Hypothalamus (tissue), 51 donors: Measurements from ENCODE around the gene GPR137B.

Experiments used
- DNase-seq, 51 donors: peaks; one replicate each; lab custom pipeline; 2025; lab: John Stamatoyannopoulos, UW

GPR137B gene, protein sequence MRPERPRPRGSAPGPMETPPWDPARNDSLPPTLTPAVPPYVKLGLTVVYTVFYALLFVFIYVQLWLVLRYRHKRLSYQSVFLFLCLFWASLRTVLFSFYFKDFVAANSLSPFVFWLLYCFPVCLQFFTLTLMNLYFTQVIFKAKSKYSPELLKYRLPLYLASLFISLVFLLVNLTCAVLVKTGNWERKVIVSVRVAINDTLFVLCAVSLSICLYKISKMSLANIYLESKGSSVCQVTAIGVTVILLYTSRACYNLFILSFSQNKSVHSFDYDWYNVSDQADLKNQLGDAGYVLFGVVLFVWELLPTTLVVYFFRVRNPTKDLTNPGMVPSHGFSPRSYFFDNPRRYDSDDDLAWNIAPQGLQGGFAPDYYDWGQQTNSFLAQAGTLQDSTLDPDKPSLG

DNA sequence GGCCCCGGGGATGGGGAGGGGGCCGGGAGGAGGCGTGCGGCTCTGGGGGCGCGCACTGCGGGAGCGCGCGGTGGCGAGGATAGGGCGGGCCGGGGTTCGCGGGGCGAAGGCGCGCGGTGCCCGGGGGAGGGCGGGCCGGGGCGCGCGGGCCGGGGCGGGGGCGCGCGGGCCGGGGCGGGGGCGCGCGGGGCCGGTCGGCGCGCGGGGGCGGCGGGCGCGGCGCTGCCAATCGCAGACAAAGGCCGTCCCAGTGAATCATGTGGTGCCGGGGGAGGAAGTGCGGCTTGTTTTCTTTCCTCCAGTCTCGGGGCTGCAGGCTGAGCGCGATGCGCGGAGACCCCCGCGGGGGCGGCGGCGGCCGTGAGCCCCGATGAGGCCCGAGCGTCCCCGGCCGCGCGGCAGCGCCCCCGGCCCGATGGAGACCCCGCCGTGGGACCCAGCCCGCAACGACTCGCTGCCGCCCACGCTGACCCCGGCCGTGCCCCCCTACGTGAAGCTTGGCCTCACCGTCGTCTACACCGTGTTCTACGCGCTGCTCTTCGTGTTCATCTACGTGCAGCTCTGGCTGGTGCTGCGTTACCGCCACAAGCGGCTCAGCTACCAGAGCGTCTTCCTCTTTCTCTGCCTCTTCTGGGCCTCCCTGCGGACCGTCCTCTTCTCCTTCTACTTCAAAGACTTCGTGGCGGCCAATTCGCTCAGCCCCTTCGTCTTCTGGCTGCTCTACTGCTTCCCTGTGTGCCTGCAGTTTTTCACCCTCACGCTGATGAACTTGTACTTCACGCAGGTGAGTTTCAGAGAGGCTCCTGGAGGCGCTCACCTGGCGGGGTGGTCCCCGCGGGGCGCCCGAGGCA lies at the start of gene GPR137B:
TSS of gene GPR137B (plus strand) at position 287 of the 851 bp plus-strand sequence. CDS start at position 371, 84 bp downstream.
- DNase-seq, result peak in 42 of 51 donors; percentile 29 to 87 (median 64)

DNA sequence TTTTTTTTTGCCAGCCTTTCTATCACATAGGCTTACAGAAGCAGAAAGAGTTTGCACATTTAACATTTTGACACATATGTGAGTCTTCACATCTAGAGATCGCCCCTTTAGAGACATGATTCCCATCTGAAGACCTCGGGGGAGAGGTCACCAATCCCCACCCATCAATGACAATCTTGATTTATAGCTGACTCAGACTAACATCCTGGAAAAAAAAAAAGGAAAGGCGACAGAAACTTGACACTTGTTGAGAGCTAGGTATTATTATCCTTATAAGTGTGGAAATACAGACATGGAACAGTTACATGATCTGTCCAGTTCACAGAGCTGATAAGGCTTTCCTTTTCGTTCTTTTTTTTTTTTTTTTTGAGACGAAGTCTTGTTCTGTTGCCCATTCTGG lies 49.4 kb upstream of the GPR137B start:
- no peak for DNase-seq

DNA sequence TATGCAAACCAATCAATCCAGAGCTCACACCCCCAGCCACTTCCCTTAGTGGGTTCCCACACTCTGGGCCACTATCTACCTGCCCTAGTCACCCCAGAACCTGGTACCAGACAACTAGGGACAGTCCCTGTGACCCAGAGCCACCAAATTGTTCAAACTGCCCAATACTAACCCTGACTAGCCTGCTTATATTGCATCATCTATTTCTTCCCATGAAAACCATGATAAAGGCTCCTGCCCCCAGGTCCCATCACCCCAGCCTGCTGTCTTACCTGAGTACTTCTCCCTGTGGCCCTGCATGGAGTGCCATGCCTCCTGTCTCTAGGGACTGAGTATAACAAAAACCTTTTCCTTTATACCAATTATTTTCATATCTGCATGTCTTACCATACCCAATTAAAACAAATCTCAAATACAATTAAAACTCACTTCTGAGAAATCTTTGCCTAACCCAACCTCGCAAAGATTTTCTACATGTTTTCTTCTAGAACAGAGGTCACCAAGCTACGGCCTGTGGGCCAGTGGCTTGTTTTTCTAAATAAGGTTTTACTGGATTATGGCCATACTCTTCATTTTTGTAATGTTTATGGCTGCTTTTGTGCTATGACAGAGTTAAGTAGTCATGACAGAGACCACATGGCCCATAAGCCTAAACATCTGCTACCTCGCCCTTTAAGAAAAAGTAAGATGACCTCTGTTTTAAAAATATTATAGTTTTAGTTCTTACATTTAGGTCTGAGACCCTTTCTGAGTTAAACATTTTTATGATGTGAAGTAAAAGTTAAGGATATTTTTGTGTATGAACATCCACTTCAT lies 46.4 kb upstream of the GPR137B start:
- no peak for DNase-seq

DNA sequence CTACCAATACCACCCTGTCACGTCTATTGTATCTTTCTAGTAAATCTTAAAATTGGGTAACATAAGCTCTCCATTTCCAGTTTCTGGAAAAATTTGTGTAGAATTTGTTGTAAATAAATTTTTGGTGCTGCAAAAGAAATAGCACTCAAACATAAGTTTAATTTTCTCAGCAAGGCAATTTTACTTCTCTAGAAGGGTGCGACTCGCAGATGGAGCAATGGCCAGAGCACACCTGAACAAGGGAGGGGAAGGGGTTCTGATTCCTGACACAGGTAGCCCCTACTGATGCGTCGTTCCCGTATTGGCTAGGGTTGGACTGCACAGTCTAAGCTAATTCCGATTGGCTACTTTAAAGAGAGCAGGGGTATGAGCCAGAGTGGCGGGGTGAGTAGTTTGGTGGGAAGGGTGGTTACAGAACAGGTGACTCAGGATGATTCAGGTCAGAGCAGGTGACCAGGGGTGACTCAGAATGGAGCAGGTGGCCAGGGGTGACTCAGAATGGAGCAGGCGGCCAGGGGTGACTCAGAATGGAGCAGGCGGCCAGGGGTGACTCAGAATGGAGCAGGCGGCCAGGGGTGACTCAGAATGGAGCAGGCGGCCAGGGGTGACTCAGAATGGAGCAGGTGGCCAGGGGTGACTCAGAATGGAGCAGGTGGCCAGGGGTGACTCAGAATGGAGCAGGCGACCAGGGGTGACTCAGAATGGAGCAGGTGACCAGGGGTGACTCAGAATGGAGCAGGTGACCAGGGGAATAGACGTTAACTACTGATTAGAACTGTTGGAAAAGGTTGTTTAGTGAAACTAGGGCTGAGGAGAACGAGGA lies 45.5 kb upstream of the GPR137B start:
- DNase-seq, result peak in 37 of 51 donors; percentile 3 to 96 (median 41)

DNA sequence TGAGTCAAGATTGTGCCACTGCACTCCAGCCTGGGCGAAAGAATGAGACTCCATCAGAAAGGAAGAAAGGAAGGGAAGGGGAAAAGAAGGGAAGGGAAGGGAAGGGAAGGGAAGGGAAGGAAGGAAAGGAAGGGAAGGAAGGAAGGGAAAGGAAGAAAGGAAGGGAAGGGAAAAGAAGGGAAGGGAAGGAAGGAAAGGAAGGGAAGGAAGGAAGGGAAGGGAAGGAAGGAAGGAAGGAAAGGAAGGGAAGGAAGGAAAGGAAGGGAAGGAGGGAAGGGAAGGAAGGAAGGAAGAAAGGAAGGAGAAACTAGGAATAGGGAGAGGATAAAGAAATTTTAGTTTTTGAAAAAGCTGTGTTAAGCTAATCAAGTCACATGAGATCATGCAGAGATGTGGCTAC lies 44.1 kb upstream of the GPR137B start:
- no peak for DNase-seq

DNA sequence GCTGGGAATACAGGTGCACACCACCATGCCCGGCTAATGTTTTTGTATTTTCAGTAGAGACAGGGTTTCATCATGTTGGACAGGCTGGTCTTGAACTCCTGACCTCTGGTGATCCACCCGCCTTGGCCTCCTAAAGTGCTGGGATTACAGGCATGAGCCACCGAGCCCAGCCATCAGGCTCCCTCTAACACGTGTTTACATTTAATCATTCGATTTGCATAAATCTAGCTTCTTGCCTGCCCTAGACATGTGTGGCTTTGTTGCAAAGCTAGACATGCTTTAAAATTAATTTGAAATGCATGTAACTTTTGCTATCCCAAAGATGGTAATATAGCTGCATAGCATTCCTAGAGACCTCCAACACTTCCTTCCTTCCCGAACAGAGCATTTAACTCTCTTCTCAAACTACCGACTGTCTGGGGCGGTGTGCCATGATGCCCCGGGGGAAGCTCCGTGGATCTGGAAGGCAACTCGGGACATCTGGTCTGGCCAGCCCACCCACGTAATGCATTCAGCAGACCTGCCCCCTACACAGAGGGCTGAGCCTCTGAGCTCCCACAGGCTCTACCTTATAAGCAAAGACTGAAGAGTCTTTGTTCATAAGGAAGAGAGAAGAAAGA lies 42.9 kb upstream of the GPR137B start:
- DNase-seq, result no peak

DNA sequence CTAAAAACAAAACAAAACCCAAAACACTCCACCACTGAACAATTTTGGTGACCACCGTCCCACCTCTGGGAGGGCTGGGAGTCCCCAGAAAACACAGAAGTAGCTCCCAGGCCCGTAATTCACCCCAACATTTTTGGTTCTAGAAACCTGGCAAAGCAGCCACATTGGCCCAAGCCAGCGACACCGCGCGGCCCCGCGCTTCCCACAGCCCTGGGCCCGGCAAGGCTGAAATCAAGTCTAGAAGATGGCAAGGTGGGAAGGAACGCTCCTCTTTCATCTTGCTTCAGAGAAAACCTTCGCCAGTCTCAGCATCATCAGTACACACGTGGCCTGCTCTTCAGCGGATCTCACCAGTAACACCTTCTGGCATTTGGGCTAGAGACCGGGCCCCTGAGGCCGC lies 41.5 kb upstream of the GPR137B start:
- no peak for DNase-seq

DNA sequence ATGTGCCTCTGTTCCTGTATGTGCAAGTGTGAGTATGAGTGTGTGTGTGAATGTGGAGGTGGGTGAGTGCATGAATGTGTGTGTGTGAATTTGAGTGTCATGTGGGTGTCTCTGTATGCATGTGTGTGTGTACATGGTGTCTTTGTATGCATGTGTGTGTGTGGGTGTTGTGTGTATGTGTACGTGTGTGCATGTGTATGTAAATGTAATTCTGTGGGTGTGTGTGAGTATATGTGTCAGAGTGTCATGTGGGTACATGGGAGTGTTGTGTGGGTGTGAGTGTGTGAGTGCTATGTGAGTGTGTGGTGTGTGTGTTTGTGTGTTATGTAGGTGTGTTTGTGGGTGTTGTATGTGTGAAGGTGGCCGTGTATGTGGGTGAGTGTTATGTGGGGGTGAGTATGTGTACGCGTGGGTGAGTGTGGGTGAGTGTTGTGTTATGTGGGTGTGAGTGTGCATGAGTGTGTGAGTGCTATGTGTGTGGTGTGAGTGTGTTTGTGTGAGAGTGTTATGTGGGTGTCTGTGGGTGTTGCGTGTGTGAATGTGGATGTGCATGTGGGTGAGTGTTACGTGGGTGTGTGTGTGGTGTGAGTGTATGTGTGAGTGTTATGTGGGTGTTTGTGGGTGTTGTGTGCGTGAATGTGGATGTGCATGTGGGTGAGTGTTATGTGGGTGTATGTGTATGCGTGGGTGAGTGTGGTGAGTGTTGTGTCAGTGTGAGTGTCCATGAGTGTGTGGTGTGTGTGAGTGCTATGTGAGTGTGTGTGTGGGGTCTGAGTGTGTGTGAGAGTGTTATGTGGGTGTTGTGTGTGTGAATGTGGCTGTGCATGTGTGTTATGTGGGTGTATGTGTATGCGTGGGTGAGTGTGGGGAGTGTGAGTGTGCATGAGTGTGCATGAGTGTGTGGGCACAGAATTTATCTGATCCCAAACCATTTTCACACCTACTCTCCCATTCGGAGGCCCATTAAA lies 40.8 kb upstream of the GPR137B start:
- DNase-seq, result no peak

DNA sequence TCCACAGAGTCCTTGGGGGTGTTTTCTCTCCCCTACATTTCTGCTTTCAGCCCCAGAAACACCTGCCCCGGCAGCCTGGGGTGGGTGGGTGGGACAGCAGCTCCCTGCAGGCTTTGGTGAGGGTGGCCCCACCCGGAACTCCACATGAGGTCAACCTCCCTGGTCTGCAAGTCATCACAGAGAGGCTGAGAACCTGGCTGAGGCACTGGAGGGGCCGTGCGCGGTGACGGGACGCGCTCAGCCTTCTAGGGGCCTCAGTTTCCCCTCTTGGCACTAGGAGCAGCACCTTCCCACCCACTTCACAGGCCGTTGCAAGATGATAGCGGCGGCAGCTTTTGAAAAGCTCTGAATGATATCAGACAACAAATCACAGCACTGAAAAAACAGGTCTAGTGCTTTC lies 39.7 kb upstream of the GPR137B start:
- DNase-seq, result no peak

DNA sequence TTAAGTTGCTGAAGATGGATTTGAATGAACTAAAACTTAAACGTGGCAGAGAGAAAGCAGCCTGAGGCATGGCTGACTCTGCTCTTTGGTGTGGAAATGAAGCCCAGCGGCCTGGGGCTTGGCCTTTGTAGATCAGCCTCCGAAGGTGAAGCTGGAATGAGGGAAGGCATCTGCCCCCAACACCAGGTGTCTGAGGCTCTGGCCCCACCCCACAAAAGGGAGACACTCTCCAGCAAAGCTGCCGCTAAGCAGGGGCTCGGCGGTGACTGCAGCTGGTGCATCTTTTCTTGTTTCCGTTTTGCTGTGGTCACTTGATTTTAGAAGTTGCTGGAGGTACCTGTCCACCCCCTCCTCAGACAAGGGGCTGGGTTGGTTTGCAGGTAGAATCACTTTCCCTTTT lies 39.3 kb upstream of the GPR137B start:
- no peak for DNase-seq

DNA sequence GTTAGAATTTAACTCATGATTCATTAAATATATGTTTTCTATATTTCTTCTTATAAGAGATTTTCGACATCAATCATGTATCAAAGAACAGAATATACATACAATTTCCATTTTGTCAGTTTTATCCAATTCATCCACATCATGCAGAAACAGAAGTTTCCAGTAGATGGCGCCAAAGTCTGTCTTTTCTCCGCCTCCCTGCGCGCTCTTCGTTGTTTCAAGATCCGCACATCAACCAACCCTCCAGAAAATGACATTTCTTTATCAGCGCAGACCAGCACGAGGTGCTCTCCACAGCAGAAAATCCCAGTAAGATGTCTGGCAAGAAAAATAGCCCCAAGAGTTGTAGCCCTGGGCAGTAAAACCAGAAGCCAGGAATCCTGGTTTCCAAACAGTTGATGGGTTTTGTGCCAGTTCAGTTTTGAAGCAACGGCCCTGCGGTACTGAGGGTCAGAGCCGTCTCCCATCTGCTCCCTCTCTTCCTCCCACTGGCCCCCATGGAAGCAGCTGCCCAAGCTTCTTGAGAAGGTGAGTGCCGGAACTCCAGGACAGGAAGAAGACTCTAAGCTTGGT lies 38.6 kb upstream of the GPR137B start:
- peak in 35 of 51 donors; percentile 2 to 75 (median 18) for DNase-seq

DNA sequence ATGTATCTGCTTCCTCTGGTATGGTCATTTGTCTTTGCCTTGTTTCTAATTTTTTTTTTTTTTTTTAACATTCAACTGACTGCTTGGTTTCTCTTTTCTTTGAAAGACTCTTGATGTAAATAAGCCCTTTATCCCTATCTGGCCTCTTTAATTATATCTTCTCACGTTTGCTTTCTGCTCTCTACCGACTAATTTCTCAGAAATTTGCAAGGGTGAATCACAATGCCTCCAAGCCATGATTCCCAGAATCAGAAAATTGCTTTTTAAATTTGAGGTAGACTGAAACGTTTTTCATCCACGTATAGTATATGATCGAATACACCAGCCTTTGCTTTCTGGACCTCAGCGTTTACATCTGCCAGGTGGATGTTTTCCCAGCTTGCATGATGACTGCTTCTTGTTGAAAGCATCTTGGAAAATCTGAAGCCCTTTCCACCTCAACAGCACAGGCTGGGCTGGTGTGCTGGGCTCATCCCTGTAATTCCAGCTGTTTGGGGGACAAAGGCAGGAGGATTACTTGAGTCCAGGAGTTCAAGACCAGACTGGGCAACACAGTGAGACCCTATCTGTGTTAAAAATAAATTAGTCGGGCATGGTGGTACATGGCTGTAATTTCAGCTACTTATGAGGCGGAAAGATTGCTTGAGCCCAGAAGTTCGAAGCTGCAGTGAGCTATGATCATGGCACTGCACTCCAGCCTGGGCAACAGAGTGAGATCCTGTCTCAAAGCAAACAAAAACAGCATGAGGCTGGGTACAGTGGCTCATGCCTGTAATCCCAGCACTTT lies 35.0 kb upstream of the GPR137B start:
- no peak for DNase-seq

DNA sequence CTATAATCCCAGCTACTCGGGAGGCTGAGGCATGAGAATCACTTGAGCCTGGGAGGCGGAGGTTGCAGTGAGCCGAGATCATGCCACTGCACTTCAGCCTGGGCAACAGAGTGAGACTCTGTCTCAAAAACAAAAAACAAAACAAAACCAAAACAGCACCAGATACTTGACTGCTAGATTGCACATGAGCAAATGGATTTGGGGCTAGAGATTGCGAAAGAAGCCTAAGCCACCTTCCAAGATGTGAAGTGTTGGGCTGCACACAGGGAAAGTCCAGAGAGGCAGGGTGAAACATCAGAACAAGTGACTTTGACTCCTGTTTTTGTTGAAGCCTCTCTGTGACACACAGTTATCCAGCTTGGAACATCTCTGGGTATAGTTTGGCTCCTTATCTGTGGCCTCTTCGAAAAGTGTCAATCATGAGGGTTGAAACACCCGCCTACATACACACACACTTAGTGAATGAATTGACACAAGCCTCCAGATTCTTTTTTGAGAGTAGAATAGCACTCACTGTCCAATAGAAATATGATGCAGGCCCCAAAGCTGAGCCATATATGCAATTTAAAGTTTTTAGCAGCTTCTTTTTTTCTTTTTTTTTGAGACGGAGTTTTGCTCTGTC lies 34.2 kb upstream of the GPR137B start:
- DNase-seq, result no peak

DNA sequence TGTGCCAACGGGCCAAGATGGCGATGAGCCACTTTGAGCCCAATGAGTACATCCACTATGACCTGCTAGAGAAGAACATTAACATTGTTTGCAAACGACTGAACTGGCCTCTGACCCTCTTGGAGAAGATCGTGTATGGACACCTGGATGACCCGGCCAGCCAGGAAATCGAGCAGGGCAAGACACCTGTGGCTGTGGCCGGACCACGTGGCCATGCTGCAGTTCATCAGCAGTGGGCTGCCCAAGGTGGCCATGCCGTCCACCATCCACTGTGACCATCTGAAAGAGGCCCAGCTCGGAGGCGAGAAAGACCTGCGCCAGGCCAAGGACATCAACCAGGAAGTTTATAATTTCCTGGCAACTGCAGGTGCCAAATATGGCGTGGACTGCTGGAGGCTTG lies 32.2 kb upstream of the GPR137B start:
- no peak for DNase-seq

DNA sequence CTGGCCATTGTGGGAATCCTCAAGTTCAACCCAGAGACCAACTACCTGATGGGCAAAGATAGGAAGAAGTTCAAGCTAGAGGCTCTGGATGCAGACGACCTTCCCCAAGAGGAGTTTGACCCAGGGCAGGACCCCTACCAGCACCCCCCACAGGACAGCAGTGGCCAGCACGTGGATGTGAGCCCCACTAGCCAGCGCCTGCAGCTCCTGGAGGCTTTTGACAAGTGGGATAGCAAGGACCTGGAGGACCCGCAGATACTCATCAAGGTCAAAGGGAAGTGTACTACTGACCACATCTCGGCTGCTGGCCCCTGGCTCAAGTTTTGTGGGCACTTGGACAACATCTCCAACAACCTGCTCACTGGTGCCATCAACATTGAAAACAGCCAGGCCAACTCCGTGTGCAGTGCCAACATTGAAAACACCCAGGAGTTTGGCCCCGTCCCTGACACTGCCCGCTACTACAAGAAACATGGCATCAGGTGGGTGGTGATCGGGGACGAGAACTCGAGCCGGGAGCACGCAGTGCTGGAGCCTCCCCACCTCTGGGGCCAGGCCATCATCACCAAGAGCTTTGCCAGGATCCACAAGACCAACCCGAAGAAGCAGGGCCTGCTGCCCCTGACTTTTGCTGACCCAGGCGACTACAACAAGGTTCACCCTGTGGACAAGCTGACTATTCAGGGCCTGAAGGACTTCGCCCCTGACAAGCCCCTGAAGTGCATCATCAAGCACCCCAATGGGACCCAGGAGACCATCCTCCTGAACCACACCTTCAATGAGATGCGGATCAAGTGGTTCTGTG lies 30.6 kb upstream of the GPR137B start:
- DNase-seq, result no peak

DNA sequence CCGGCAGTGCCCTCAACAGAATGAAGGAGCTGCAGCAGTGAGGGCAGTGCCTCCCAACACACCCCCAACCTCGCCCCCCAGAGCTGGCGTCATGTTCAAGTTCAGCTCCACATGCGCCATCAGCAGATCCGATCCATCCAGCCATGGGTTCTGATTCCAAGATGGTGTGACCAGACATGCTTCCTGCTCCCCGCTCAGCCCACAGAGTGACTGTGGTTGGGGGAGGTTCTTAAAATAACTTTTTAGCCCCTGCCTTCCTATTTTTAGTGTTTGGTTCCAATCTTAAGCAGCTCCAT lies 30.1 kb upstream of the GPR137B start:
- no peak for DNase-seq
